ENCODE results near the gene B4GALT4. TPM values are rescaled to one million over a fixed set of nuclear protein-coding genes. Genes with fewer than 3 reads are reported as not detected.

The B4GALT4 gene
- total RNA-seq, 1 experiment from 2014 or later: 37.6 TPM

GRCh38 chr3:119220198-119220597 is 20.5 kb downstream of the B4GALT4 start:
- Histone ChIP-seq H4K20me1 (ENCODE audit: low read length) (no peaks in the 10 kb centered on the region), H3K9ac (ENCODE audit: low read length) (no peak overlapping the region), H3K36me3 (ENCODE audit: low read depth, low read length) (peaks cover 69% of the 10 kb centered on the region), H3K79me2 (ENCODE audit: low read length) (no peaks in the 10 kb centered on the region), H3F3A (ENCODE audit: low read length, unreplicated experiment) (no peaks in the 10 kb centered on the region), H3K4me1 (ENCODE audit: insufficient read depth, low read length) (no peaks in the 10 kb centered on the region), H3K4me2 (ENCODE audit: low read length) (no peak overlapping the region), H3K9me3 (ENCODE audit: low read length) (no peaks in the 10 kb centered on the region), H3K27me3 (ENCODE audit: low read length) (no peaks in the 10 kb centered on the region), H2AFZ (ENCODE audit: low read length) (no peak overlapping the region), H3K27ac (ENCODE audit: low read length) (no peak overlapping the region), H3K4me3 (ENCODE audit: low read length) (no peak overlapping the region), H3K9me2 (replicated peaks; ENCODE audit: low read length) (no peaks in the 10 kb centered on the region)
- TF ChIP-seq CTCF (conservative IDR thresholded peaks at IDR 0.05; ENCODE audit: low read depth, low read length): no peak
- no peak for TF ChIP-seq EZH2phosphoT487 (IDR thresholded peaks at IDR 0.05; ENCODE audit: borderline replicate concordance, low read length)
- TF ChIP-seq EZH2 (IDR thresholded peaks at IDR 0.05; ENCODE audit: low read length, unreplicated experiment): no peak
- DNase-seq (no peak), ATAC-seq (no peak)
- ChIA-PET POLR2A (ENCODE audit: unreplicated experiment) (no interaction called here), CTCF (no interaction called here)
- intact Hi-C loops (cut with micrococcal nuclease): no loop called here
- BruUV-seq (replicated peaks): no TSS peak

GRCh38 chr3:119219069-119219468 is 21.6 kb downstream of the B4GALT4 start:
- no peak for TF ChIP-seq EZH2phosphoT487 (IDR thresholded peaks at IDR 0.05; ENCODE audit: borderline replicate concordance, low read length)
- TF ChIP-seq EZH2 (IDR thresholded peaks at IDR 0.05; ENCODE audit: low read length, unreplicated experiment): no peak
- TF ChIP-seq CTCF (conservative IDR thresholded peaks at IDR 0.05; ENCODE audit: low read depth, low read length): no peak
- Histone ChIP-seq H3K9me3 (ENCODE audit: low read length) (no peaks in the 10 kb centered on the region), H3K4me3 (ENCODE audit: low read length) (no peak overlapping the region), H3K9ac (ENCODE audit: low read length) (no peak overlapping the region), H3K9me2 (replicated peaks; ENCODE audit: low read length) (no peaks in the 10 kb centered on the region), H2AFZ (ENCODE audit: low read length) (no peak overlapping the region), H3K4me1 (ENCODE audit: insufficient read depth, low read length) (no peaks in the 10 kb centered on the region), H3K27me3 (ENCODE audit: low read length) (no peaks in the 10 kb centered on the region), H3K27ac (ENCODE audit: low read length) (no peak overlapping the region), H4K20me1 (ENCODE audit: low read length) (no peaks in the 10 kb centered on the region), H3F3A (ENCODE audit: low read length, unreplicated experiment) (no peaks in the 10 kb centered on the region), H3K4me2 (ENCODE audit: low read length) (no peak overlapping the region), H3K36me3 (ENCODE audit: low read depth, low read length) (peaks cover 76% of the 10 kb centered on the region), H3K79me2 (ENCODE audit: low read length) (no peaks in the 10 kb centered on the region)
- CTCF ChIA-PET: no interaction called here
- POLR2A ChIA-PET (ENCODE audit: unreplicated experiment): no interaction called here
- no TSS peak for BruUV-seq (replicated peaks)
- intact Hi-C loops (cut with micrococcal nuclease): no loop called here
- ATAC-seq: no peak
- no peak for DNase-seq

GRCh38 chr3:119211803-119212202 is 28.9 kb downstream of the B4GALT4 start:
- Histone ChIP-seq H3K79me2 (ENCODE audit: low read length) (no peaks in the 10 kb centered on the region), H3K4me3 (ENCODE audit: low read length) (no peak overlapping the region), H3K27me3 (ENCODE audit: low read length) (no peaks in the 10 kb centered on the region), H3K4me2 (ENCODE audit: low read length) (no peak overlapping the region), H4K20me1 (ENCODE audit: low read length) (no peaks in the 10 kb centered on the region), H3K27ac (ENCODE audit: low read length) (no peak overlapping the region), H3K9me2 (replicated peaks; ENCODE audit: low read length) (no peaks in the 10 kb centered on the region), H3K9me3 (ENCODE audit: low read length) (no peaks in the 10 kb centered on the region), H3K36me3 (ENCODE audit: low read depth, low read length) (peaks cover 51% of the 10 kb centered on the region), H3K9ac (ENCODE audit: low read length) (no peak overlapping the region), H3K4me1 (ENCODE audit: insufficient read depth, low read length) (no peaks in the 10 kb centered on the region), H3F3A (ENCODE audit: low read length, unreplicated experiment) (no peaks in the 10 kb centered on the region), H2AFZ (ENCODE audit: low read length) (no peak overlapping the region)
- ChIA-PET POLR2A (ENCODE audit: unreplicated experiment) (no interaction called here), CTCF (no interaction called here)
- TF ChIP-seq CTCF (conservative IDR thresholded peaks at IDR 0.05; ENCODE audit: low read depth, low read length): no peak
- no peak for TF ChIP-seq EZH2phosphoT487 (IDR thresholded peaks at IDR 0.05; ENCODE audit: borderline replicate concordance, low read length)
- TF ChIP-seq EZH2 (IDR thresholded peaks at IDR 0.05; ENCODE audit: low read length, unreplicated experiment): no peak
- intact Hi-C loops (cut with micrococcal nuclease): no loop called here
- DNase-seq: no peak
- TSS peak; percentile 53 for BruUV-seq (replicated peaks)
- no peak for ATAC-seq
